ENCODE measurements around the gene TMEM169. TPM values are rescaled to one million over a fixed set of nuclear protein-coding genes. Genes with fewer than 3 reads are reported as not detected.

Gene TMEM169
- total and polyA plus RNA-seq, 2 donors (not counting 1 experiment from before 2014, with no cell fraction given) = 0.28 to 0.84 TPM

- Histone ChIP-seq H3K27ac (ENCODE audit: low read length in 2 of 2) (no peak overlapping the region), H3K36me3 (replicated peaks in 1 of 2; ENCODE audit: control extremely low read depth in 1 of 2, control insufficient read depth in 1 of 2, extremely low read depth in 1 of 2, insufficient read depth in 2 of 2, low read length in 1 of 2) (peaks cover 15 to 94% of the 10 kb centered on the region in 2 experiments)
- POLR2A ChIA-PET = no interaction called here
Measured at GRCh38 chr2:216121255-216121654, 39.5 kb downstream of the TMEM169 start.

GRCh38 chr2:216126943-216127342 lies 45.2 kb downstream of the TMEM169 start:
- TF ChIP-seq EZH2 (IDR thresholded peaks at IDR 0.05; ENCODE audit: borderline replicate concordance, insufficient read depth, low read depth, low read length, poor library complexity, severe bottlenecking) (no peak), CTCF (IDR thresholded peaks at IDR 0.05) (no peak)
- H3K27ac Mint-ChIP-seq = no peak overlapping the region
- POLR2A ChIA-PET = no interaction called here
- Histone ChIP-seq H3K4me1 (ENCODE audit: control insufficient read depth in 2 of 2, insufficient read depth in 2 of 2, low read length in 2 of 2) (no peaks in the 10 kb centered on the region), H3K27me3 (replicated peaks in 1 of 4; ENCODE audit: control extremely low read depth in 1 of 4, control insufficient read depth in 3 of 4, insufficient read depth in 4 of 4, low read length in 3 of 4) (no peaks in the 10 kb centered on the region), H3K27ac (ENCODE audit: low read length in 2 of 2) (no peak overlapping the region), H3K79me2 (ENCODE audit: control insufficient read depth, insufficient read depth, low read length) (peaks cover 53% of the 10 kb centered on the region), H3K4me2 (replicated peaks; ENCODE audit: low read depth, low read length, poor library complexity, severe bottlenecking) (no peak overlapping the region), H3K9me3 (ENCODE audit: control extremely low read depth in 1 of 3, control insufficient read depth in 2 of 3, insufficient read depth in 1 of 3, low read length in 2 of 3) (no peaks in the 10 kb centered on the region), H3K9ac (ENCODE audit: low read length) (no peak overlapping the region), H2AFZ (ENCODE audit: insufficient read depth, low read depth, low read length, poor library complexity, severe bottlenecking) (no peak overlapping the region), H4K20me1 (ENCODE audit: control insufficient read depth, insufficient read depth, low read length, poor library complexity, severe bottlenecking) (peaks cover 64% of the 10 kb centered on the region), H3K36me3 (replicated peaks in 1 of 2; ENCODE audit: control extremely low read depth in 1 of 2, control insufficient read depth in 1 of 2, extremely low read depth in 1 of 2, insufficient read depth in 2 of 2, low read length in 1 of 2) (peaks cover 6 to 93% of the 10 kb centered on the region in 2 experiments), H3K4me3 (ENCODE audit: control extremely low read depth in 1 of 5, extremely low read depth in 1 of 5, insufficient read depth in 1 of 5, low read depth in 2 of 5, low read length in 4 of 5) (no peak overlapping the region)
- peaks cover 6% of the 10 kb centered on the region for H3K4me1 Mint-ChIP-seq
- CTCF ChIA-PET = no interaction called here
- no peak for ATAC-seq (ENCODE audit: low read depth)
- no peaks in the 10 kb centered on the region for H3K9me3 Mint-ChIP-seq (ENCODE audit: insufficient read depth)
- intact Hi-C loops (cut with micrococcal nuclease) = no loop called here
- no peaks in the 10 kb centered on the region for H3K27me3 Mint-ChIP-seq
- DNase-seq = no peak
- no peak overlapping the region for H3K4me3 Mint-ChIP-seq
- 100% methylated on average over 1 of the region's 5 CpGs for WGBS (ENCODE audit: insufficient coverage)

More at GRCh38 chr2:216121255-216121654, 39.5 kb downstream of the TMEM169 start:
- Histone ChIP-seq H3K27me3 (replicated peaks in 1 of 4; ENCODE audit: control extremely low read depth in 1 of 4, control insufficient read depth in 3 of 4, insufficient read depth in 4 of 4, low read length in 3 of 4) (no peaks in the 10 kb centered on the region), H3K79me2 (ENCODE audit: control insufficient read depth, insufficient read depth, low read length) (peaks cover 96% of the 10 kb centered on the region), H4K20me1 (ENCODE audit: control insufficient read depth, insufficient read depth, low read length, poor library complexity, severe bottlenecking) (peaks cover 41% of the 10 kb centered on the region), H3K4me1 (ENCODE audit: control insufficient read depth in 2 of 2, insufficient read depth in 2 of 2, low read length in 2 of 2) (no peaks in the 10 kb centered on the region), H3K9me3 (ENCODE audit: control extremely low read depth in 1 of 3, control insufficient read depth in 2 of 3, insufficient read depth in 1 of 3, low read length in 2 of 3) (no peaks in the 10 kb centered on the region), H3K4me3 (ENCODE audit: control extremely low read depth in 1 of 5, extremely low read depth in 1 of 5, insufficient read depth in 1 of 5, low read depth in 2 of 5, low read length in 4 of 5) (no peak overlapping the region), H3K4me2 (replicated peaks; ENCODE audit: low read depth, low read length, poor library complexity, severe bottlenecking) (no peak overlapping the region), H3K9ac (ENCODE audit: low read length) (no peak overlapping the region), H2AFZ (ENCODE audit: insufficient read depth, low read depth, low read length, poor library complexity, severe bottlenecking) (no peak overlapping the region)
- ATAC-seq (ENCODE audit: low read depth) (no peak), DNase-seq (no peak)
- Mint-ChIP-seq H3K27ac (no peak overlapping the region), H3K27me3 (no peaks in the 10 kb centered on the region), H3K9me3 (ENCODE audit: insufficient read depth) (no peaks in the 10 kb centered on the region), H3K4me1 (peaks cover 17% of the 10 kb centered on the region), H3K4me3 (no peak overlapping the region)
- CTCF ChIA-PET = no interaction called here
- intact Hi-C loops (cut with micrococcal nuclease) = no loop called here
- 100% methylated on average over 1 of the region's 3 CpGs for WGBS (ENCODE audit: insufficient coverage)
- no peak for TF ChIP-seq EZH2 (IDR thresholded peaks at IDR 0.05; ENCODE audit: borderline replicate concordance, insufficient read depth, low read depth, low read length, poor library complexity, severe bottlenecking)
- no peak for TF ChIP-seq CTCF (IDR thresholded peaks at IDR 0.05)
